A549 treated with DMSO at 1 μM for 4 hours (cell line): ENCODE data around the gene METTL21C. TPM values are rescaled to one million over a fixed set of nuclear protein-coding genes. Genes with fewer than 3 reads are reported as not detected.

Experiments used
- total RNA-seq: library from RNA; stranded (reverse); fragments of 200-300 nt; extraction: Qiagen RNA extraction; gene quantifications from 5 replicates; pipeline ENCODE4 v1.2.3, GENCODE V29; 2022; ENCODE audit warnings: low read depth

The METTL21C gene
- not detected in 5 replicates for total RNA-seq

GRCh38 chr13:102694937-102695336, at the start of gene METTL21C:
Gene METTL21C, minus strand, starts transcription at chr13:102695044. Its CDS starts 546 bp downstream, at chr13:102694498.

Other genes with a start within 250 kb of the METTL21C start
- 12.0 to 20.2 TPM (median 17.2 TPM) in 5 replicates for gene TPP2, start 98.1 kb downstream of the METTL21C start, total RNA-seq
- 12.1 to 16.2 TPM (median 14.6 TPM) in 5 replicates for gene TEX30, start 78.7 kb upstream of the METTL21C start, total RNA-seq
- 5.1 to 7.8 TPM (median 6.6 TPM) in 5 replicates for gene POGLUT2, start 103.9 kb upstream of the METTL21C start, total RNA-seq
- gene BIVM, start 104.1 kb upstream of the METTL21C start, total RNA-seq = 2.4 to 5.3 TPM (median 5.0 TPM) in 5 replicates
- 16.5 to 20.4 TPM (median 17.8 TPM) in 5 replicates for gene ERCC5, start 151.0 kb upstream of the METTL21C start, total RNA-seq